Inflammatory macrophage treated with lipopolysaccharide for 4 hours (primary cell): Measurements from ENCODE around the gene CYTIP.

ENCODE experiments used
- DNase-seq: peaks from one replicate; pipeline ENCODE4 v3.0.0-alpha.2; 2020

Gene CYTIP

GRCh38 chr2:157443795-157444640, at the start of gene CYTIP:
Gene CYTIP, minus strand, starts transcription at chr2:157444089. Its CDS starts 69 bp downstream, at chr2:157444020.
- peak; percentile 93 for DNase-seq

- DNase-seq, result peak; percentile 64
Measured at GRCh38 chr2:157492189-157492773, 48.4 kb upstream of the CYTIP start.

- DNase-seq, result peak; percentile 31
Measured at GRCh38 chr2:157489983-157490382, 46.1 kb upstream of the CYTIP start.

GRCh38 chr2:157488877-157489276, 45.0 kb upstream of the CYTIP start:
- no peak for DNase-seq

- no peak for DNase-seq
Measured at GRCh38 chr2:157487747-157488146, 43.9 kb upstream of the CYTIP start.

- DNase-seq, result no peak
Measured at GRCh38 chr2:157487271-157487610, 43.4 kb upstream of the CYTIP start.

GRCh38 chr2:157486596-157487270, 42.8 kb upstream of the CYTIP start:
- no peak for DNase-seq

GRCh38 chr2:157480182-157480961, 36.5 kb upstream of the CYTIP start:
- DNase-seq, result peak; percentile 86

GRCh38 chr2:157479081-157480027, 35.5 kb upstream of the CYTIP start:
- DNase-seq, result peak; percentile 27

GRCh38 chr2:157477919-157478318, 34.0 kb upstream of the CYTIP start:
- no peak for DNase-seq

GRCh38 chr2:157476953-157477709, 33.2 kb upstream of the CYTIP start:
- no peak for DNase-seq

GRCh38 chr2:157475722-157476390, 32.0 kb upstream of the CYTIP start:
- DNase-seq, result no peak

GRCh38 chr2:157473581-157473980, 29.7 kb upstream of the CYTIP start:
- no peak for DNase-seq

- peak; percentile 32 for DNase-seq
Measured at GRCh38 chr2:157471078-157471477, 27.2 kb upstream of the CYTIP start.

- no peak for DNase-seq
Measured at GRCh38 chr2:157470321-157470720, 26.4 kb upstream of the CYTIP start.

- no peak for DNase-seq
Measured at GRCh38 chr2:157469726-157470125, 25.8 kb upstream of the CYTIP start.

- DNase-seq, result peak; percentile 95
Measured at GRCh38 chr2:157468931-157469708, 25.2 kb upstream of the CYTIP start.

- DNase-seq, result peak; percentile 78
Measured at GRCh38 chr2:157466764-157467163, 22.9 kb upstream of the CYTIP start.

- DNase-seq, result no peak
Measured at GRCh38 chr2:157465554-157465953, 21.7 kb upstream of the CYTIP start.

- DNase-seq, result no peak
Measured at GRCh38 chr2:157463002-157463401, 19.1 kb upstream of the CYTIP start.
